ENCODE results near the gene RING1. TPM values are rescaled to one million over a fixed set of nuclear protein-coding genes. Genes with fewer than 3 reads are reported as not detected.

RING1 gene
- total and polyA plus RNA-seq, 12 donors, result 26.5 to 35.1 (median 28.3) TPM

DNA sequence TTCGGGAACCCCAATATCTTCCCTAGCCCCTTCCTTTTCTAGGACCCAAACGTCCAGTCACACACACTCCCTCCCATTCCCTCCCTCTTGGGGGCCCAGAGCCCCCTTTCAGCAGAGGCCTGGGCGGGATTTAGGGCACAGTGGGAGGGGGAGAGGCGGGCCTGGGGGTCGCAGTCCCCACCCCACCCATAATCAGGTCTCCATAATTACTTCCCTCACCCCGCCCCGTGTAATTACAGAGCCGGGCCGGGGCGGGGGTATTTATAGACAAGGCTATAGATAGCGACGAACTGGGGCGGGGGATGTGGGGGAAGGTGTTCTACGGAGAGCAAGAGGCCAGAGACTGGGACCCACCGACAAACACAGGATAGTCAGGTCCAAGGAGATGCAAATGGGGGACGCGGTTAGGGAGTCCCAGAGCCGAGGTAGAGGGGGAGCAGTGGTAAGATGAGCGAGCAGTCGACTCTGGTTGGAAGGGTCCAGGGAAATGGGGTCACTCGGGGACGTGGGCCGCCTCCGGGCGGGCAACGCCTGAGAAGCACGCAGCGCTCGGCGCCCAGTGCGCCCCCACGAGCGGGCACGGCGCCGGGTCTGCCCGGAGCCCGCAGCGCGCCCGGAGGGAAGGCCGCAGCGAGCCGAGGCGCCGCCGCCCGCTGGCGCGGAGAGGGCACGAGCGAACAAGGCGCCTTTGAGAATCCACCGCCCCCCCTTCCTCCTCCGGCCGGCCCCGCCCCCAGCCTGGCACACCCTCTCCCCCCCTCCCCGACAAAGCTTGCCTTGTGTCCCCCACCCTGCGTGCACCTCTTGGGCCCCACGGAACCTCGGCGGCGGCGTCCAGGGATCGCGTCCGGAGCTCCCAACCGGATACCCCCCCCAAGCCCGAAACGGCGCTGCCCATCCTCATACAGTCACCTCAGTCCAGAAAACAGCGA is 15.4 kb upstream of the RING1 start:
- 2% methylated on average over 66 to 71 of the region's 72 CpGs for WGBS, 2 donors

DNA sequence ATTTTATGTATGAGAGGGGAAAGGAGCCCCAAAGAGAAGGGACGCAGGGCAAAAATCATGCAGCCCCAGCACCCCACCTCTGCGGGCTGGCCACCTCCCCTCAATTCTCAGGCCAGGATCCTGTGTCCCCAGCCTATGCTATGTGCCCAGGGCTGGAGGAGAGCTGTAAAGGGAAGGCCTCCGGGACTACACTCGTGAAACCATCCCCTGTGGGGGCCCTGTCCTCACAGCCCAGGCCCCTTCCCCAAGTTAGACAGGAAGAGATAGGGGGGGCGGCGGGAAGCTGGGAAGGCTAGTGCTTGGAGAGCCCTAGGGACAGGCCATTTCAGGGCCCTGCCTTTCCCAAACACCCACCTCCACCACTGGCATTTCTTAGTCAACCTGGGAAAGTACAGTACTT is 14.7 kb upstream of the RING1 start:
- Histone ChIP-seq H3K27me3 (peaks cover 0 to 35% (median 0%) of the 10 kb centered on the region in 7 donors), H3K27ac (peak overlapping the region in 8 of 10 donors; percentile 23 to 80 (median 68)), H3K4me3 (peak overlapping the region in 7 of 10 donors; percentile 33 to 56 (median 49)), H3K36me3 (peaks cover 0 to 44% (median 24%) of the 10 kb centered on the region in 9 donors), H3K9me3 (no peaks in the 10 kb centered on the region), H3K4me1 (peaks cover 5 to 54% (median 33%) of the 10 kb centered on the region in 9 donors)
- DNase-seq (no peak), ATAC-seq (peak in 3 of 8 donors; percentile 2 to 6 (median 4))
- TF ChIP-seq, protein P1, sequence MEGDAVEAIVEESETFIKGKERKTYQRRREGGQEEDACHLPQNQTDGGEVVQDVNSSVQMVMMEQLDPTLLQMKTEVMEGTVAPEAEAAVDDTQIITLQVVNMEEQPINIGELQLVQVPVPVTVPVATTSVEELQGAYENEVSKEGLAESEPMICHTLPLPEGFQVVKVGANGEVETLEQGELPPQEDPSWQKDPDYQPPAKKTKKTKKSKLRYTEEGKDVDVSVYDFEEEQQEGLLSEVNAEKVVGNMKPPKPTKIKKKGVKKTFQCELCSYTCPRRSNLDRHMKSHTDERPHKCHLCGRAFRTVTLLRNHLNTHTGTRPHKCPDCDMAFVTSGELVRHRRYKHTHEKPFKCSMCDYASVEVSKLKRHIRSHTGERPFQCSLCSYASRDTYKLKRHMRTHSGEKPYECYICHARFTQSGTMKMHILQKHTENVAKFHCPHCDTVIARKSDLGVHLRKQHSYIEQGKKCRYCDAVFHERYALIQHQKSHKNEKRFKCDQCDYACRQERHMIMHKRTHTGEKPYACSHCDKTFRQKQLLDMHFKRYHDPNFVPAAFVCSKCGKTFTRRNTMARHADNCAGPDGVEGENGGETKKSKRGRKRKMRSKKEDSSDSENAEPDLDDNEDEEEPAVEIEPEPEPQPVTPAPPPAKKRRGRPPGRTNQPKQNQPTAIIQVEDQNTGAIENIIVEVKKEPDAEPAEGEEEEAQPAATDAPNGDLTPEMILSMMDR (IDR thresholded peaks at IDR 0.05), result no peak
- intact Hi-C loops (cut with DNase I), result loop anchor here in 1 of 10 donors (1.0 kb wide), 1 partner anchor 17 kb away; no protein-coding TSS in a partner anchor
- 47 to 56% methylated on average over 6 of the region's 6 CpGs for WGBS, 2 donors

More for the DNA sequence above, 15.4 kb upstream of the RING1 start:
- H3K4me3 ChIP-seq, result peak overlapping the region; percentile 15 to 56 (median 48)
- intact Hi-C loops (cut with DNase I), result no loop called here
- DNase-seq (peak; percentile 40 to 53), ATAC-seq (peak; percentile 15 to 35 (median 28))
- peaks cover 0 to 35% (median 0%) of the 10 kb centered on the region in 7 donors for H3K27me3 ChIP-seq
- H3K9me3 ChIP-seq, result no peaks in the 10 kb centered on the region
- peaks cover 5 to 47% (median 26%) of the 10 kb centered on the region in 9 donors for H3K4me1 ChIP-seq
- TF ChIP-seq, protein P1 (IDR thresholded peaks at IDR 0.05), result no peak
- peak overlapping the region in 8 of 10 donors; percentile 23 to 80 (median 68) for H3K27ac ChIP-seq
- peaks cover 0 to 41% (median 24%) of the 10 kb centered on the region in 9 donors for H3K36me3 ChIP-seq

DNA sequence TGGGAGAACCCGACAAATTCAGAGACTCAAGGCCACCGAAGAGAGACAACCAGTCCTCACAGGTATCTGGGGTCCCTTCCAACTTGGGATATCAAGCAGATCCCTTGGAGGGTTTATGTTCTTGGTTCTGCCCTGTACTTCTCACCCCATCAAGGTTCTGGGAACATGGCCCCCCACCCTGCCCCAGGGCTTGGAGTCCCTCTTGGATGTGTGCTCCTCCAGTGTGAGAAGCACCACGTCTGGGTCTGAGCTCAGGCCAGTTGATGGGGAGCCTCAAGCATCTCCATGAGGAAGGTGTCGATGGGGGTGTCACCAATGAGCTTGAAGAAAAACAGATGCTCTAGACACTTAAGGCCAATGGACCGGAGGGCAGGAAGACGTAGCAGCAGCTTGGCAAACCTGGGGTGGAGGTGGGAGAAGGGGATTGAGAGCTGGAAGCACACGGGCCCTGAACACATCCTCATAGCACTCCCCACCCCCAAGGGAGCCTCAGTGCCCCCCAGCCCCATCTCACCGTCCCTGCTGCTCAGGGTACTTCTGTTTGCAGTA is 13.8 kb upstream of the RING1 start:
- ATAC-seq (no peak), DNase-seq (no peak)
- Histone ChIP-seq H3K4me1 (peaks cover 10 to 63% (median 42%) of the 10 kb centered on the region in 9 donors), H3K9me3 (no peaks in the 10 kb centered on the region), H3K27me3 (peaks cover 0 to 35% (median 0%) of the 10 kb centered on the region in 7 donors), H3K36me3 (peaks cover 0 to 44% (median 24%) of the 10 kb centered on the region in 9 donors), H3K27ac (peak overlapping the region in 1 of 10 donors; percentile 74), H3K4me3 (no peak overlapping the region)
- 50 to 66% methylated on average over 8 of the region's 8 CpGs for WGBS, 2 donors
- TF ChIP-seq, protein P1 (IDR thresholded peaks at IDR 0.05), result no peak
- intact Hi-C loops (cut with DNase I), result loop anchor here in 1 of 10 donors (1.0 kb wide), 1 partner anchor 16 kb away; no protein-coding TSS in a partner anchor

Data from heart right ventricle (tissue), 16 donors.